ENCODE measurements around the gene C21orf91. TPM values are rescaled to one million over a fixed set of nuclear protein-coding genes. Genes with fewer than 3 reads are reported as not detected.

C21orf91 gene
- total RNA-seq, 4 donors from 2014 or later = 3.6 to 14.2 (median 9.5) TPM

DNA sequence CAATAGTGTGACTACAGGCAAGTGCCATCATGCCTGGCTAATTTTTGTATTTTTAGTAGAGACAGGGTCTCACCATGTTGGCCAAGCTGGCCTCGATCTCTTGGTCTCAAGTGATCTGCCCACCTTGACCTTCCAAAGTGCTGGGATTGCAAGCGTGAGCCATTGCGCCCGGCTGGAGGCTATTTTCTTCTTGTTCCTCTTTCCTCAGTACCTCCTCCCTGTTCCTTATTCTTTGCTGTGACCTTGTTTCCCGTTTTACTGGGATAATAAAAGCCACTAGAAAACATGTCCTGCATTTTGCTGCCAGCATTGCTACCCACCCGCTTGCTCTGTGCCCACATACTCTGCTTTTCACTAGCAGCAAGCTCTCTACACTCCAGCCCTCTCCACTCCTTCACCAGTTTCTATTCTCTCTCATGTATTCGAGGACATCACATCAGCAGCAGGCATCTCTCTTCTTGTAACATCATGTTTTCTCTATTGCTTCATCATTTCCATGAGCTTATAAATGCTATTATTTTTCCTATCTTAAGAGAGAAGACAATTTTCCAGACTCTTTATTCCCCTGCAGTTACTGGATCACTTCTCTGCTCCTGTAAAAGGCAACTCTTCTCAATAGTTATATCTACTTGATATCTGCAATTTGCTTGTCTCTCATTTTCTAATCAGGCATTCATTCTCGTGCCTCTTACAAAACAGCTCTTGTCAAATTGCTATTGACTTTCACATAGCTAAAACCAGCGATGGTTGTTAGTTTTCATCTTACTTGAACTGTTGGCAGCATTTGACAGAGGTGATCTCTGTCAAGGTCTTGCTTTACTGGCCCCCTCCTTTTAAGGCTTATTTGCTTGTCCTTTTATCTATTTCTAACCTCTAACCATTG is 34.5 kb upstream of the C21orf91 start:
- no peaks in the 10 kb centered on the region for H3K27me3 ChIP-seq
- peaks cover 0 to 9% (median 0%) of the 10 kb centered on the region in 4 donors for H3K9me3 ChIP-seq
- no peak for DNase-seq (ENCODE audit: low spot score in 2 of 2)
- no peak overlapping the region for H3K4me3 ChIP-seq
- TF ChIP-seq, protein P1, sequence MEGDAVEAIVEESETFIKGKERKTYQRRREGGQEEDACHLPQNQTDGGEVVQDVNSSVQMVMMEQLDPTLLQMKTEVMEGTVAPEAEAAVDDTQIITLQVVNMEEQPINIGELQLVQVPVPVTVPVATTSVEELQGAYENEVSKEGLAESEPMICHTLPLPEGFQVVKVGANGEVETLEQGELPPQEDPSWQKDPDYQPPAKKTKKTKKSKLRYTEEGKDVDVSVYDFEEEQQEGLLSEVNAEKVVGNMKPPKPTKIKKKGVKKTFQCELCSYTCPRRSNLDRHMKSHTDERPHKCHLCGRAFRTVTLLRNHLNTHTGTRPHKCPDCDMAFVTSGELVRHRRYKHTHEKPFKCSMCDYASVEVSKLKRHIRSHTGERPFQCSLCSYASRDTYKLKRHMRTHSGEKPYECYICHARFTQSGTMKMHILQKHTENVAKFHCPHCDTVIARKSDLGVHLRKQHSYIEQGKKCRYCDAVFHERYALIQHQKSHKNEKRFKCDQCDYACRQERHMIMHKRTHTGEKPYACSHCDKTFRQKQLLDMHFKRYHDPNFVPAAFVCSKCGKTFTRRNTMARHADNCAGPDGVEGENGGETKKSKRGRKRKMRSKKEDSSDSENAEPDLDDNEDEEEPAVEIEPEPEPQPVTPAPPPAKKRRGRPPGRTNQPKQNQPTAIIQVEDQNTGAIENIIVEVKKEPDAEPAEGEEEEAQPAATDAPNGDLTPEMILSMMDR (IDR thresholded peaks at IDR 0.05) = no peak
- TF ChIP-seq EP300 (IDR thresholded peaks at IDR 0.05) (no peak), POLR2A (IDR thresholded peaks at IDR 0.05) (no peak)
- no peaks in the 10 kb centered on the region for H3K4me1 ChIP-seq
- no peak overlapping the region for H3K27ac ChIP-seq
- 70 to 71% methylated on average over 9 of the region's 9 CpGs for WGBS, 2 donors
- H3K36me3 ChIP-seq = no peaks in the 10 kb centered on the region

DNA sequence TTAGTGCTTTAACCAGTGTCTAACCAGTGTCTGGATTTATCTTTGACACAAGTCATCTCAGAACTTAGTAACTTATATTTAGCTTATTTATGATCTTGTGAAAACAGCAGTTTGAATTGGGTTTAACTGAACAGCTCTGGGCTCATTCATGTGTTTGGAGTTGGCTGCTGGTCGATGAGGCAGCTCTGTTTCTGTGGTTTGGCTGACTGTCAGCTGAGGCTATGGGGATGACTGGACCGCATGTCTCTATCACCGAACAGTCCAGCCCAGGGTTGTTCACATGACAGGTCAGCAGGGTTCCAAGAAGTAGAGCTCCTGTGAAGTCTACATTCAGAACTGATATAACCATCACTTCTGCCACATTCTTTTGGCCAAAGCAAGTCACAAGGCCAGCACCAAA is 29.1 kb upstream of the C21orf91 start:
- no peak overlapping the region for H3K4me3 ChIP-seq
- DNase-seq (ENCODE audit: low spot score in 2 of 2) = peak in 1 of 2 donors; percentile 14
- no peak for TF ChIP-seq POLR2A (IDR thresholded peaks at IDR 0.05)
- no peak for TF ChIP-seq EP300 (IDR thresholded peaks at IDR 0.05)
- TF ChIP-seq, protein P1 (IDR thresholded peaks at IDR 0.05) = no peak
- H3K27me3 ChIP-seq = no peaks in the 10 kb centered on the region
- H3K36me3 ChIP-seq = no peaks in the 10 kb centered on the region
- peaks cover 0 to 9% (median 0%) of the 10 kb centered on the region in 4 donors for H3K9me3 ChIP-seq
- H3K4me1 ChIP-seq = peaks cover 0 to 7% (median 0%) of the 10 kb centered on the region in 4 donors
- 35 to 51% methylated on average over 3 of the region's 3 CpGs for WGBS, 2 donors
- H3K27ac ChIP-seq = no peak overlapping the region

DNA sequence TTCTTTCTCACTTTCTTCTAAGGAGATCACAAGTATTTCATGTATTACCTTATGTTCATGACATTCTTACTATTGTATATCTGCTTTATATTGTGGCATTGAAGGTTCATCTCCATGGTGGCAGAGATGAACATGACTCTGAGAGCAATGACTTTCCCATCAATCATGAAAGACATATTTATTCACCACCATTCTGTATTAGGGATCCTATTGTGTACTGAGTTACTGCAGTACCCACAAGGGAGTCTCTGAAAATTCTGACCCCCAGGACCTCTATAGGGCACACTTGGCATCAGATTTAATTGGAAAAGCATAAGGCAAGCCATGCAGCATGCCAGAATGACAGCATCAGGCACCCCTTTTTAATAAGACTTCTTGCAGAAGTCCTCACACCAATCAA is 21.9 kb upstream of the C21orf91 start:
- Histone ChIP-seq H3K27me3 (no peaks in the 10 kb centered on the region), H3K4me1 (no peaks in the 10 kb centered on the region), H3K36me3 (no peaks in the 10 kb centered on the region), H3K9me3 (no peaks in the 10 kb centered on the region), H3K27ac (no peak overlapping the region), H3K4me3 (no peak overlapping the region)
- no peak for DNase-seq (ENCODE audit: low spot score in 2 of 2)
- TF ChIP-seq, protein P1 (IDR thresholded peaks at IDR 0.05) = no peak
- no peak for TF ChIP-seq POLR2A (IDR thresholded peaks at IDR 0.05)
- no peak for TF ChIP-seq EP300 (IDR thresholded peaks at IDR 0.05)

GRCh38 chr21:17834639-17835354 is 15.6 kb upstream of the C21orf91 start:
- no peak for DNase-seq (ENCODE audit: low spot score in 2 of 2)
- H3K36me3 ChIP-seq = no peaks in the 10 kb centered on the region
- no peaks in the 10 kb centered on the region for H3K4me1 ChIP-seq
- no peaks in the 10 kb centered on the region for H3K9me3 ChIP-seq
- H3K4me3 ChIP-seq = no peak overlapping the region
- 65 to 77% methylated on average over 4 of the region's 4 CpGs for WGBS, 2 donors
- H3K27me3 ChIP-seq = no peaks in the 10 kb centered on the region
- TF ChIP-seq POLR2A (IDR thresholded peaks at IDR 0.05) (no peak), EP300 (IDR thresholded peaks at IDR 0.05) (no peak)
- TF ChIP-seq, protein P1 (IDR thresholded peaks at IDR 0.05) = no peak
- H3K27ac ChIP-seq = no peak overlapping the region

- Histone ChIP-seq H3K27ac (no peak overlapping the region), H3K9me3 (no peaks in the 10 kb centered on the region), H3K36me3 (no peaks in the 10 kb centered on the region), H3K27me3 (no peaks in the 10 kb centered on the region), H3K4me1 (no peaks in the 10 kb centered on the region), H3K4me3 (no peak overlapping the region)
- TF ChIP-seq POLR2A (IDR thresholded peaks at IDR 0.05) = no peak
- no peak for TF ChIP-seq EP300 (IDR thresholded peaks at IDR 0.05)
- TF ChIP-seq, protein P1 (IDR thresholded peaks at IDR 0.05) = no peak
- DNase-seq (ENCODE audit: low spot score in 2 of 2) = no peak
- 76 to 79% methylated on average over 3 of the region's 3 CpGs for WGBS, 2 donors
These were observed 10.3 kb upstream of the C21orf91 start for GRCh38 chr21:17829472-17829871.

Data from tibial nerve (tissue), 4 donors.